GM11168 (cell line): Measurements from ENCODE around the gene EYS.

ENCODE experiments used
- in situ Hi-C: fragments of 300-500 bp; cut with MboI; formaldehyde crosslinking; loops from one replicate; pipeline ENCODE4 v1.12.0; 2022; ENCODE audit warnings: low sequenced_read_pairs; ENCODE audit not compliant: unreplicated experiment

The EYS gene

GRCh38 chr6:64996301-64996700 is 710.7 kb downstream of the EYS start:
- in situ Hi-C loops = no loop called here

- in situ Hi-C loops = no loop called here
These were observed 716.2 kb downstream of the EYS start for GRCh38 chr6:64990652-64991304.

GRCh38 chr6:64988148-64988547 is 718.9 kb downstream of the EYS start:
- in situ Hi-C loops = no loop called here

GRCh38 chr6:64987066-64987465 is 720.0 kb downstream of the EYS start:
- in situ Hi-C loops = no loop called here

GRCh38 chr6:64985726-64986125 is 721.3 kb downstream of the EYS start:
- in situ Hi-C loops = no loop called here

- in situ Hi-C loops = no loop called here
These were observed 722.1 kb downstream of the EYS start for GRCh38 chr6:64984948-64985347.

GRCh38 chr6:64983089-64983488 is 723.9 kb downstream of the EYS start:
- in situ Hi-C loops = no loop called here

- in situ Hi-C loops = no loop called here
These were observed 733.9 kb downstream of the EYS start for GRCh38 chr6:64973142-64973541.

GRCh38 chr6:64969139-64969538 is 737.9 kb downstream of the EYS start:
- in situ Hi-C loops = no loop called here

GRCh38 chr6:64955435-64955848 is 751.6 kb downstream of the EYS start:
- in situ Hi-C loops = no loop called here

- in situ Hi-C loops = no loop called here
These were observed 757.8 kb downstream of the EYS start for GRCh38 chr6:64949257-64949656.

GRCh38 chr6:64948261-64948660 is 758.8 kb downstream of the EYS start:
- in situ Hi-C loops = no loop called here

GRCh38 chr6:64945450-64945849 is 761.6 kb downstream of the EYS start:
- in situ Hi-C loops = no loop called here

GRCh38 chr6:64932486-64932885 is 774.5 kb downstream of the EYS start:
- in situ Hi-C loops = no loop called here

GRCh38 chr6:64930681-64931080 is 776.3 kb downstream of the EYS start:
- in situ Hi-C loops = no loop called here

- in situ Hi-C loops = no loop called here
These were observed 781.0 kb downstream of the EYS start for GRCh38 chr6:64926051-64926450.

GRCh38 chr6:64920257-64920656 is 786.8 kb downstream of the EYS start:
- in situ Hi-C loops = no loop called here

GRCh38 chr6:64914124-64914523 is 792.9 kb downstream of the EYS start:
- in situ Hi-C loops = no loop called here

- in situ Hi-C loops = no loop called here
These were observed 794.1 kb downstream of the EYS start for GRCh38 chr6:64912966-64913365.

- in situ Hi-C loops = no loop called here
These were observed 798.9 kb downstream of the EYS start for GRCh38 chr6:64908104-64908503.

GRCh38 chr6:64904616-64905015 is 802.4 kb downstream of the EYS start:
- in situ Hi-C loops = no loop called here

- in situ Hi-C loops = no loop called here
These were observed 804.4 kb downstream of the EYS start for GRCh38 chr6:64902596-64902995.

- in situ Hi-C loops = no loop called here
These were observed 810.1 kb downstream of the EYS start for GRCh38 chr6:64896939-64897338.
